ENCODE data around the gene CLIC1.

The CLIC1 gene

GRCh38 chr6:31737991-31738979, 2.0 kb upstream of the CLIC1 start:
- peak; percentile 79 for DNase-seq

- no peak for DNase-seq
These were observed 1.1 kb upstream of the CLIC1 start for GRCh38 chr6:31737315-31737990.

GRCh38 chr6:31736768-31737314, 511 bp upstream of the CLIC1 start:
- no peak for DNase-seq

GRCh38 chr6:31734821-31735406, 1.4 kb downstream of the CLIC1 start:
- peak; percentile 83 for DNase-seq

GRCh38 chr6:31734247-31734820, 2.0 kb downstream of the CLIC1 start:
- no peak for DNase-seq

GRCh38 chr6:31733734-31734133, 2.6 kb downstream of the CLIC1 start:
- no peak for DNase-seq

- no peak for DNase-seq
These were observed 4.3 kb downstream of the CLIC1 start for GRCh38 chr6:31732029-31732428.

GRCh38 chr6:31730631-31731086, 5.7 kb downstream of the CLIC1 start:
- DNase-seq = no peak

- DNase-seq = peak; percentile 91
These were observed 6.2 kb downstream of the CLIC1 start for GRCh38 chr6:31729979-31730630.

GRCh38 chr6:31729515-31729978, 6.8 kb downstream of the CLIC1 start:
- peak; percentile 86 for DNase-seq

GRCh38 chr6:31728767-31729514, 7.4 kb downstream of the CLIC1 start, which contains the start of gene DDAH2:
Gene DDAH2 (minus strand): TSS chr6:31729299. CDS start chr6:31729161, 138 bp downstream.
- DNase-seq = no peak

GRCh38 chr6:31727717-31728671, 8.3 kb downstream of the CLIC1 start:
- DNase-seq = no peak

- no peak for DNase-seq
These were observed 9.2 kb downstream of the CLIC1 start for GRCh38 chr6:31727034-31727716.

- no peak for DNase-seq
These were observed 10.6 kb downstream of the CLIC1 start for GRCh38 chr6:31725502-31726350.

GRCh38 chr6:31723980-31724691, 12.2 kb downstream of the CLIC1 start:
- DNase-seq = no peak

GRCh38 chr6:31723245-31723979, 12.9 kb downstream of the CLIC1 start, which contains the start of gene MPIG6B:
Gene MPIG6B (plus strand): TSS chr6:31723373. CDS start chr6:31723384, 11 bp downstream.
- no peak for DNase-seq

- no peak for DNase-seq
These were observed 14.2 kb downstream of the CLIC1 start for GRCh38 chr6:31722173-31722572.
